Spleen (tissue), 11 donors: Measurements from ENCODE around the gene UNCX. TPM values are rescaled to one million over a fixed set of nuclear protein-coding genes. Genes with fewer than 3 reads are reported as not detected.
A peak's percentile ranks its signal among the peaks of the same experiment; 100 is the strongest.

ENCODE experiments used
- DNase-seq: peaks from one replicate; pipeline ENCODE4 v3.0.0-alpha.2; 2020
- H3K27ac ChIP-seq, 8 donors: fragments of 200-600 bp; sonication (generic) in 7 of 8; 1 replicate in 4 of 8; 2 replicates in 4 of 8; pipeline versions ENCODE4 v1.5.0 to v1.8.0; 2016 to 2021; ENCODE audit warnings: inconsistent platforms in 4 of 8, mild to moderate bottlenecking in 4 of 8, moderate library complexity in 1 of 8
- H3K27me3 ChIP-seq, 7 donors: fragments of 200-600 bp; sonication (generic) in 6 of 7; replicated peaks in 1 of 7; 1 replicate in 4 of 7; 2 replicates in 3 of 7; pipeline versions ENCODE4 v1.5.0 to v1.8.0; 2016 to 2021; ENCODE audit warnings: inconsistent platforms in 3 of 7, mild to moderate bottlenecking in 1 of 7
- H3K36me3 ChIP-seq, 6 donors: fragments of 200-600 bp; sonication (generic) in 5 of 6; 1 replicate in 4 of 6; 2 replicates in 2 of 6; pipeline versions ENCODE4 v1.5.0 to v1.8.0; 2016 to 2021; ENCODE audit warnings: inconsistent platforms in 2 of 6
- H3K4me1 ChIP-seq, 6 donors: fragments of 200-600 bp; sonication (generic) in 5 of 6; 1 replicate in 3 of 6; 2 replicates in 3 of 6; pipeline versions ENCODE4 v1.5.0 to v1.8.0; 2016 to 2021; ENCODE audit warnings: inconsistent platforms in 3 of 6
- H3K4me3 ChIP-seq, 8 donors: fragments of 200-600 bp; sonication (generic) in 7 of 8; 1 replicate in 4 of 8; 2 replicates in 4 of 8; pipeline versions ENCODE4 v1.5.0 to v1.8.0; 2016 to 2021; ENCODE audit warnings: inconsistent platforms in 4 of 8, mild to moderate bottlenecking in 4 of 8, moderate library complexity in 2 of 8
- H3K9me3 ChIP-seq, 8 donors: fragments of 200-600 bp; sonication (generic) in 7 of 8; 1 replicate in 4 of 8; 2 replicates in 4 of 8; pipeline versions ENCODE4 v1.5.0 to v1.8.0; 2016 to 2021; ENCODE audit warnings: inconsistent platforms in 4 of 8
- POLR2A ChIP-seq, 3 donors: fragments of 450-650 bp; IDR thresholded peaks; one replicate each; pipeline ENCODE4 v1.5.1; 2017; ENCODE audit warnings: antibody characterized with exemption in 3 of 3, mild to moderate bottlenecking in 1 of 3
- POLR2AphosphoS5 ChIP-seq, 3 donors: sonication (generic); formaldehyde crosslinking; IDR thresholded peaks; one replicate each; pipeline ENCODE4 v1.5.1; 2017; ENCODE audit warnings: antibody characterized with exemption in 3 of 3
- WGBS, 5 donors: extraction: QIAGEN DNeasy Blood & Tissue Kit in 3 of 5; methylation state at CpG; one replicate each; pipeline versions ENCODE4 v1.1.5 to v1.1.7; 2013 to 2018; 5-methylcytosine and 5-hydroxymethylcytosine counted together
- intact Hi-C: fragments of 100-400 bp; cut with DNase I; formaldehyde crosslinking; loops from one replicate; pipeline ENCODE4 v1.15.0; 2023; ENCODE audit warnings: low total_unique reads
- polyA plus RNA-seq, 3 donors: library from polyadenylated mRNA; stranded (reverse); fragments of 200-250 nt; gene quantifications; one replicate each; pipeline ENCODE4 v1.2.1, GENCODE V29; 2013
- total RNA-seq, 7 donors: library from RNA; depleted of rRNA in 3 of 7; stranded (reverse); fragments of >200 nt in 3 of 7; fragmentation: NEBNext Ultra II Directional in 4 of 7; extraction: Animal tissue kit (Norgen Biotek cat#: 25700) in 4 of 7; gene quantifications; one replicate each; pipeline versions ENCODE4 v1.1.0 to v1.2.1, GENCODE V29; 2016 to 2021
- TF ChIP-seq, protein P1 (sequence below), 11 experiments: fragments of 200-600 bp in 7 of 11; fragments of 450-650 bp in 4 of 11; sonication (generic) in 4 of 11; IDR thresholded peaks in 8 of 11; conservative IDR thresholded peaks in 3 of 11; 1 replicate in 7 of 11; 2 replicates in 4 of 11; pipeline versions ENCODE4 v1.4.0 to v1.8.0; 2016 to 2021; ENCODE audit warnings: antibody characterized with exemption in 11 of 11, inconsistent platforms in 4 of 11, mild to moderate bottlenecking in 1 of 11
- donor health status: healthy with polysubstance abuse.
- donor health status: DM: no; HTN: no; CAD: no; lungs with moderate emphysema.
- donor health status: DM: no; HTN: no; CAD: no.
- donor health status: Bipolar disorder and iron deficiency.
- donor health status: healthy.
- donor health status: DM: no; HTN: no; CAD: no.
- donor health status: DM: yes; HTN: yes; CAD: no.

Gene UNCX
- total and polyA plus RNA-seq, 10 donors: not detected

GRCh38 chr7:1225441-1226185, 7.1 kb upstream of the UNCX start:
- peaks cover 31 to 100% (median 95%) of the 10 kb centered on the region in 7 donors for H3K27me3 ChIP-seq
- DNase-seq: no peak
- peaks cover 0 to 27% (median 6%) of the 10 kb centered on the region in 6 donors for H3K4me1 ChIP-seq
- intact Hi-C loops: loop anchor here (10.0 kb wide), 1 partner anchor 239 kb away; no protein-coding TSS in a partner anchor
- TF ChIP-seq POLR2AphosphoS5 (IDR thresholded peaks at IDR 0.05): no peak
- TF ChIP-seq, protein P1, sequence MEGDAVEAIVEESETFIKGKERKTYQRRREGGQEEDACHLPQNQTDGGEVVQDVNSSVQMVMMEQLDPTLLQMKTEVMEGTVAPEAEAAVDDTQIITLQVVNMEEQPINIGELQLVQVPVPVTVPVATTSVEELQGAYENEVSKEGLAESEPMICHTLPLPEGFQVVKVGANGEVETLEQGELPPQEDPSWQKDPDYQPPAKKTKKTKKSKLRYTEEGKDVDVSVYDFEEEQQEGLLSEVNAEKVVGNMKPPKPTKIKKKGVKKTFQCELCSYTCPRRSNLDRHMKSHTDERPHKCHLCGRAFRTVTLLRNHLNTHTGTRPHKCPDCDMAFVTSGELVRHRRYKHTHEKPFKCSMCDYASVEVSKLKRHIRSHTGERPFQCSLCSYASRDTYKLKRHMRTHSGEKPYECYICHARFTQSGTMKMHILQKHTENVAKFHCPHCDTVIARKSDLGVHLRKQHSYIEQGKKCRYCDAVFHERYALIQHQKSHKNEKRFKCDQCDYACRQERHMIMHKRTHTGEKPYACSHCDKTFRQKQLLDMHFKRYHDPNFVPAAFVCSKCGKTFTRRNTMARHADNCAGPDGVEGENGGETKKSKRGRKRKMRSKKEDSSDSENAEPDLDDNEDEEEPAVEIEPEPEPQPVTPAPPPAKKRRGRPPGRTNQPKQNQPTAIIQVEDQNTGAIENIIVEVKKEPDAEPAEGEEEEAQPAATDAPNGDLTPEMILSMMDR (IDR thresholded peaks at IDR 0.05 in 8 of 11, conservative IDR thresholded peaks at IDR 0.05 in 3 of 11): peak in 9 of 11 experiments; percentile 39 to 84 (median 72)
- no peaks in the 10 kb centered on the region for H3K36me3 ChIP-seq
- 5 to 15% (median 12%) methylated on average over 45 to 52 of the region's 52 CpGs for WGBS, 5 donors
- H3K4me3 ChIP-seq: no peak overlapping the region
- H3K9me3 ChIP-seq: peaks cover 0 to 7% (median 0%) of the 10 kb centered on the region in 8 donors
- H3K27ac ChIP-seq: no peak overlapping the region

DNA sequence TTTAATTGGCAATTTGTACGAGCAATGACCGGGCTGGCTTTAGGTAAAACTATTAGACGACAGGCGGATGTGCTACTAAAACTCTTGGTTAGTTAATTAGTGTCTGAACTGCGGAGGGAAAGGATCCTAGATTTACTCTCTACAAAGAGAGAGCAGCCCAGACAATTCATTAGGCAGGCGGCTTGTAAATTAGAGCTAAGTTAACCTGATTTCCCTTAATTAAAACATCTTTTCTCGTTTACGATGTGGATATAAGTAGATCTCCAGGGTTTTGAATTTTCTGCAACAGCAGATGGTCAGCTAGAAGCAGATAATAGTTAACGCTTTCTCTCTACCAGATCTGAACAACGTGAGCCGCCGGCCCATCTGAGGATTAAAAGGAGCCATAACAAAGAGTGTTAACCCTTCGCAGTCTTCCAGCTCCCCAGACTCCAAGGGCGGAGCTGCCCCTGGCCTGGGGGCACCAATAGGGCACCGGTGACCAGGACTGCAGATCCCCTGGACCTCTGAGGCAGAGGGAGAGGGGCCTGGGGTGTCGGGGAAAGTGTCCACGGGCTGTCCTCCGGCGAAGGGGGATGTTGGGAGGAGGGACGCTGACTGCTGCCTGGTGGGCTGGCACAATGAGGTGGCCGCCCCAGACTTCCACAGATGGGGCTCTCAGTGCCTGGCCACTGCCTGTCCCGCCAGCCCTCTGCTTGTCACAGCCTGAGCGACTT, 6.3 kb upstream of the UNCX start:
- Histone ChIP-seq H3K36me3 (no peaks in the 10 kb centered on the region), H3K27ac (no peak overlapping the region), H3K27me3 (peaks cover 37 to 100% (median 95%) of the 10 kb centered on the region in 7 donors), H3K4me1 (peaks cover 0 to 33% (median 10%) of the 10 kb centered on the region in 6 donors), H3K9me3 (peaks cover 0 to 9% (median 0%) of the 10 kb centered on the region in 8 donors), H3K4me3 (no peak overlapping the region)
- TF ChIP-seq POLR2AphosphoS5 (IDR thresholded peaks at IDR 0.05) (no peak), POLR2A (IDR thresholded peaks at IDR 0.05) (no peak)
- TF ChIP-seq, protein P1 (IDR thresholded peaks at IDR 0.05 in 8 of 11, conservative IDR thresholded peaks at IDR 0.05 in 3 of 11): no peak
- WGBS, 5 donors: 13 to 62% (median 37%) methylated on average over 18 to 23 of the region's 23 CpGs
- intact Hi-C loops: loop anchor here (10.0 kb wide), 1 partner anchor 238 kb away; no protein-coding TSS in a partner anchor
- no peak for DNase-seq

GRCh38 chr7:1227071-1227804, 5.4 kb upstream of the UNCX start:
- Histone ChIP-seq H3K27me3 (peaks cover 39 to 100% (median 95%) of the 10 kb centered on the region in 7 donors), H3K36me3 (no peaks in the 10 kb centered on the region), H3K9me3 (peaks cover 0 to 9% (median 0%) of the 10 kb centered on the region in 8 donors), H3K4me1 (peaks cover 0 to 42% (median 15%) of the 10 kb centered on the region in 6 donors), H3K4me3 (no peak overlapping the region), H3K27ac (no peak overlapping the region)
- no peak for DNase-seq
- intact Hi-C loops: loop anchor here (10.0 kb wide), 1 partner anchor 238 kb away; no protein-coding TSS in a partner anchor
- TF ChIP-seq, protein P1 (IDR thresholded peaks at IDR 0.05 in 8 of 11, conservative IDR thresholded peaks at IDR 0.05 in 3 of 11): no peak
- TF ChIP-seq POLR2AphosphoS5 (IDR thresholded peaks at IDR 0.05) (no peak), POLR2A (IDR thresholded peaks at IDR 0.05) (no peak)
- 20 to 70% (median 48%) methylated on average over 20 to 25 of the region's 25 CpGs for WGBS, 5 donors
